SK-N-SH treated with all-trans-retinoic acid at 6 μM for 48 hours (cell line): ENCODE measurements around the gene ABR.

Experiments used
- ATAC-seq: fragments of 200-7000 bp; cut with Tn5 transposase; 3 replicates; pipeline ENCODE4 v1.9.1; 2020; ENCODE audit warnings: mild to moderate bottlenecking, moderate library complexity
- BACH2 ChIP-seq: fragments of 250-450 bp; sonication (Bioruptor Pico); IDR thresholded peaks from 2 replicates; pipeline ENCODE4 v1.9.0; 2021; ENCODE audit warnings: mild to moderate bottlenecking, borderline replicate concordance
- CSDC2 ChIP-seq: fragments of 250-450 bp; sonication (Bioruptor Pico); IDR thresholded peaks from 2 replicates; pipeline ENCODE4 v1.5.0; 2020; ENCODE audit warnings: mild to moderate bottlenecking, moderate library complexity
- ESRRG ChIP-seq: fragments of 250-450 bp; sonication (Bioruptor Pico); IDR thresholded peaks from 2 replicates; pipeline ENCODE4 v1.6.1; 2021; ENCODE audit warnings: mild to moderate bottlenecking
- GLIS3 ChIP-seq: fragments of 250-450 bp; sonication (Bioruptor Pico); IDR thresholded peaks from 2 replicates; pipeline ENCODE4 v1.5.0; 2020; ENCODE audit warnings: mild to moderate bottlenecking, moderate library complexity
- OSR1 ChIP-seq: fragments of 250-450 bp; sonication (Bioruptor Pico); IDR thresholded peaks from 2 replicates; pipeline ENCODE4 v1.8.0; 2022; ENCODE audit warnings: moderate library complexity, mild to moderate bottlenecking, inconsistent platforms
- PPARA ChIP-seq: fragments of 250-450 bp; sonication (Bioruptor Pico); IDR thresholded peaks from 2 replicates; pipeline ENCODE4 v1.5.0; 2020; ENCODE audit warnings: mild to moderate bottlenecking, borderline replicate concordance
- SNAI2 ChIP-seq: fragments of 250-450 bp; sonication (Bioruptor Pico); IDR thresholded peaks from 2 replicates; pipeline ENCODE4 v1.5.0; 2020; ENCODE audit warnings: mild to moderate bottlenecking, moderate library complexity
- TCF4 ChIP-seq: fragments of 250-450 bp; sonication (Bioruptor Pico); IDR thresholded peaks from 2 replicates; pipeline ENCODE4 v1.8.0; 2021; ENCODE audit warnings: mild to moderate bottlenecking, moderate library complexity, borderline replicate concordance
- TOX ChIP-seq: fragments of 250-450 bp; sonication (Bioruptor Pico); IDR thresholded peaks from 2 replicates; pipeline ENCODE4 v1.8.0; 2021; ENCODE audit warnings: mild to moderate bottlenecking, moderate library complexity, borderline replicate concordance
- ZC3H10 ChIP-seq: fragments of 250-450 bp; sonication (Bioruptor Pico); IDR thresholded peaks from 2 replicates; pipeline ENCODE4 v1.5.1; 2021; ENCODE audit warnings: mild to moderate bottlenecking, moderate library complexity
- ZFP3 ChIP-seq: fragments of 250-450 bp; sonication (Bioruptor Pico); IDR thresholded peaks from 2 replicates; pipeline ENCODE4 v1.5.0; 2020; ENCODE audit warnings: mild to moderate bottlenecking, moderate library complexity
- ZFP30 ChIP-seq: fragments of 450-650 bp; formaldehyde crosslinking; IDR thresholded peaks from 2 replicates; pipeline ENCODE4 v1.5.0; 2022; ENCODE audit warnings: mild to moderate bottlenecking, moderate library complexity
- ZNF70 ChIP-seq: fragments of 450-650 bp; formaldehyde crosslinking; IDR thresholded peaks from 2 replicates; pipeline ENCODE4 v1.5.0; 2020; ENCODE audit warnings: mild to moderate bottlenecking, moderate library complexity
- ZNF8 ChIP-seq: fragments of 450-650 bp; formaldehyde crosslinking; IDR thresholded peaks from 2 replicates; pipeline ENCODE4 v1.5.0; 2020; ENCODE audit warnings: mild to moderate bottlenecking, moderate library complexity
- TF ChIP-seq, protein P1 (sequence below): fragments of 250-450 bp; sonication (Bioruptor Pico); IDR thresholded peaks from 2 replicates; pipeline ENCODE4 v1.8.0; 2020; ENCODE audit warnings: mild to moderate bottlenecking, moderate library complexity, borderline replicate concordance
- TF ChIP-seq, protein P2 (sequence below): fragments of 250-450 bp; sonication (Bioruptor Pico); IDR thresholded peaks from 2 replicates; pipeline ENCODE4 v1.5.0; 2020; ENCODE audit warnings: mild to moderate bottlenecking, moderate library complexity
- TF ChIP-seq, protein P3 (sequence below): fragments of 250-450 bp; sonication (Bioruptor Pico); IDR thresholded peaks from 2 replicates; pipeline ENCODE4 v1.5.1; 2021; ENCODE audit warnings: mild to moderate bottlenecking, moderate library complexity
- TF ChIP-seq, protein P4 (sequence below): fragments of 250-450 bp; sonication (Bioruptor Pico); IDR thresholded peaks from 2 replicates; pipeline ENCODE4 v1.8.0; 2021; ENCODE audit warnings: low read depth, mild to moderate bottlenecking, moderate library complexity, borderline replicate concordance

ABR gene

DNA sequence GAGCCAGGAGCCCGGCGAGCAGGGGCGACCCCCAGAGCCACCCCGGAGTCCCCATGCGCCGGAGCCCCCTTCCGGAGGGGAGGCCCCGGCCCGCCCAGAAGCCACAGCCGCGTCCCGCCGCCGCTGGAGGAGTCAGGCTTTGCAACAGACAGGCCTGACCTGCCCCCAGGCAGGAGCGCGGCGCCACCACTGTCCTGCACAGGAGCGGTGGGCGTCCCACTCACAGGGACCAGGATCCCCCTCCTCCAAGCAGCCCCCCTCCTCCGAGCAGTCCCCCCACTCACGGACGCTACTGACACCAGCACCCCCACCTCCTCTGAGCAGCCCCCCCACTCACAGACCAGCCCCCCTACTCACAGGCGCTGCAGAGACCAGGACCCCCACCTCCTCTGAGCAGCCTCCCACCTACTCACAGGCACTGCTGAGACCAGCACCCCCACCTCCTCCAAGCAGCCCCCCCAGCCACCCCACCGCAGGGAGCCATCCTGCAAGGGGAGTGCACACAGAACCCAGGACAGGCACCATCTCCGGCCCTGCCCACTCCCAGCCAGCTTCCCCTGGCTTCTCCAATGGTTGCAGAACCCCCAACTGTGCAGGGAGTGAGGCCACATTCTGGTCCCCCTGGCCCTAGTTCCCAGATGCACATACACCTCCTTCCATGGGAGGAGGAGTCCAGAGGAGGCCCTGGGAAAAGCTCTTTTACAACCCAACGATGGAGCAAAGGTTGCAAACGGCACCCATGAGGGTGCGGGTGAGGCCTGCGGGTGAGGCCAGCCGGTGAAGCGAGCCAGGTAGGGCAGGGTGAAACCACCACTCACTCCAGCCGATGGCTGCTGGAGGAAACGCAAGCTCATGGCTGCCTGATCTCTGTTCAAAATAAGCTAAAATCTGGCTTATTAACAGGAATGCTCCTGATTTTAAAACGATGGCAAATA lies 69.9 kb downstream of the ABR start (continued):
- TF ChIP-seq, protein P1, sequence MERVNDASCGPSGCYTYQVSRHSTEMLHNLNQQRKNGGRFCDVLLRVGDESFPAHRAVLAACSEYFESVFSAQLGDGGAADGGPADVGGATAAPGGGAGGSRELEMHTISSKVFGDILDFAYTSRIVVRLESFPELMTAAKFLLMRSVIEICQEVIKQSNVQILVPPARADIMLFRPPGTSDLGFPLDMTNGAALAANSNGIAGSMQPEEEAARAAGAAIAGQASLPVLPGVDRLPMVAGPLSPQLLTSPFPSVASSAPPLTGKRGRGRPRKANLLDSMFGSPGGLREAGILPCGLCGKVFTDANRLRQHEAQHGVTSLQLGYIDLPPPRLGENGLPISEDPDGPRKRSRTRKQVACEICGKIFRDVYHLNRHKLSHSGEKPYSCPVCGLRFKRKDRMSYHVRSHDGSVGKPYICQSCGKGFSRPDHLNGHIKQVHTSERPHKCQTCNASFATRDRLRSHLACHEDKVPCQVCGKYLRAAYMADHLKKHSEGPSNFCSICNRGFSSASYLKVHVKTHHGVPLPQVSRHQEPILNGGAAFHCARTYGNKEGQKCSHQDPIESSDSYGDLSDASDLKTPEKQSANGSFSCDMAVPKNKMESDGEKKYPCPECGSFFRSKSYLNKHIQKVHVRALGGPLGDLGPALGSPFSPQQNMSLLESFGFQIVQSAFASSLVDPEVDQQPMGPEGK (CRISPR knock-in tag) = no peak
- TF ChIP-seq TOX (CRISPR knock-in tag) (no peak), ZNF8 (CRISPR knock-in tag) (no peak), GLIS3 (CRISPR knock-in tag) (no peak), ZNF70 (CRISPR knock-in tag) (no peak)

GRCh38 chr17:1108765-1109605 lies 70.8 kb downstream of the ABR start:
- TF ChIP-seq, protein P2, sequence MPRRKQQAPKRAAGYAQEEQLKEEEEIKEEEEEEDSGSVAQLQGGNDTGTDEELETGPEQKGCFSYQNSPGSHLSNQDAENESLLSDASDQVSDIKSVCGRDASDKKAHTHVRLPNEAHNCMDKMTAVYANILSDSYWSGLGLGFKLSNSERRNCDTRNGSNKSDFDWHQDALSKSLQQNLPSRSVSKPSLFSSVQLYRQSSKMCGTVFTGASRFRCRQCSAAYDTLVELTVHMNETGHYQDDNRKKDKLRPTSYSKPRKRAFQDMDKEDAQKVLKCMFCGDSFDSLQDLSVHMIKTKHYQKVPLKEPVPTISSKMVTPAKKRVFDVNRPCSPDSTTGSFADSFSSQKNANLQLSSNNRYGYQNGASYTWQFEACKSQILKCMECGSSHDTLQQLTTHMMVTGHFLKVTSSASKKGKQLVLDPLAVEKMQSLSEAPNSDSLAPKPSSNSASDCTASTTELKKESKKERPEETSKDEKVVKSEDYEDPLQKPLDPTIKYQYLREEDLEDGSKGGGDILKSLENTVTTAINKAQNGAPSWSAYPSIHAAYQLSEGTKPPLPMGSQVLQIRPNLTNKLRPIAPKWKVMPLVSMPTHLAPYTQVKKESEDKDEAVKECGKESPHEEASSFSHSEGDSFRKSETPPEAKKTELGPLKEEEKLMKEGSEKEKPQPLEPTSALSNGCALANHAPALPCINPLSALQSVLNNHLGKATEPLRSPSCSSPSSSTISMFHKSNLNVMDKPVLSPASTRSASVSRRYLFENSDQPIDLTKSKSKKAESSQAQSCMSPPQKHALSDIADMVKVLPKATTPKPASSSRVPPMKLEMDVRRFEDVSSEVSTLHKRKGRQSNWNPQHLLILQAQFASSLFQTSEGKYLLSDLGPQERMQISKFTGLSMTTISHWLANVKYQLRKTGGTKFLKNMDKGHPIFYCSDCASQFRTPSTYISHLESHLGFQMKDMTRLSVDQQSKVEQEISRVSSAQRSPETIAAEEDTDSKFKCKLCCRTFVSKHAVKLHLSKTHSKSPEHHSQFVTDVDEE (CRISPR knock-in tag) = no peak
- peak; percentile 81 for TF ChIP-seq ZFP3 (CRISPR knock-in tag)
- TF ChIP-seq CSDC2 = no peak
- TF ChIP-seq, all 23 proteins: peak for 1
- peak; percentile 18 for ATAC-seq

DNA sequence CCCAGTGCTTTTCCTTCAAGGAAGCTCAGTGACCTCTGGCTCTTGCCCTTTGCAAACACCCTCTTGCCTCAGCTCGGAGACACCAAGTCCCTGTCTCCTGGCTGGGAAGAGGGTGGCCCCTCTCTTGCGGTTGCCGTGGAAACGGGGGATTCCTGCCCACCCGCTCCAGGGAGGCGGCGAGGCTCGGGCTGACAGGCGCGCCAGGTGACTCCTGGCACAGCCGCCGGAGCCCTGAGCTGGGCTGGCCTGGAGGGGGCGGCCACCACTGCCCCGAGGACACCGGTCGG lies 71.4 kb downstream of the ABR start:
- peak; percentile 1; the same call in 1 of the 3 replicates for ATAC-seq

DNA sequence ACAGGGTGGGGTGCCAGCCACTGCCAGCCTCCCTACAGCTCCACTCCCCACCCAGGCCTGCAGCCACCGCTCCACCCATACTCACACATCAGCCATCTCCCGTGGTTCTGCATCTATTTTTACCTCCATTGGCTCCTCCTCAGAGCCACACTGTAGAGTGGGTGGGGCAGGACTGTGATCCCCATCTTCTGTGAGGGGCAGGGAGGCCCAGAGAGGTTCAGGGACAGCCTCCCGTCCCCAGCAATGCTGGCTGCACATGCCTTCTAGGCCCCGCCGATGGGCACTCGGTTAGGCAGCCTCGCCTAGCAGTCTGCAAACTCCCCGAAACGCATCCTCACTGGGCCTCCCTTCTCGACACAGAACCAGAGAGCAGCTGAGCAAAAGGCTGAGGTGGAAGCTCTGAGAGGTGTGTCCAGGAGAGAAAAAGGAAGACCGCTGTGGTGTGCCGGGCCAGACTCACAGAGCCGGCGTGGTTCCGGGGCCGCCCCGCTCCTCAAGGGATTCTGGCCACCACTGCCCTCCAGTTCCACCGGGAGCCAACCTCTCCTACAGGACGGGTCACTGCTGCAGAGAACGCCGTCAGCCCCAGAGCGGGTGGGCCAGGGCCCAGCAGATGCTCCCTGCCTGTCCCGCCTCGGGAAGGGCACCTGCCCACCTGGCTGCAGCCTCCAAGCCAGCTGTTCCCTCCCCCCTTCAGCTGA lies 71.9 kb downstream of the ABR start:
- ATAC-seq = no peak
- TF ChIP-seq, protein P3, sequence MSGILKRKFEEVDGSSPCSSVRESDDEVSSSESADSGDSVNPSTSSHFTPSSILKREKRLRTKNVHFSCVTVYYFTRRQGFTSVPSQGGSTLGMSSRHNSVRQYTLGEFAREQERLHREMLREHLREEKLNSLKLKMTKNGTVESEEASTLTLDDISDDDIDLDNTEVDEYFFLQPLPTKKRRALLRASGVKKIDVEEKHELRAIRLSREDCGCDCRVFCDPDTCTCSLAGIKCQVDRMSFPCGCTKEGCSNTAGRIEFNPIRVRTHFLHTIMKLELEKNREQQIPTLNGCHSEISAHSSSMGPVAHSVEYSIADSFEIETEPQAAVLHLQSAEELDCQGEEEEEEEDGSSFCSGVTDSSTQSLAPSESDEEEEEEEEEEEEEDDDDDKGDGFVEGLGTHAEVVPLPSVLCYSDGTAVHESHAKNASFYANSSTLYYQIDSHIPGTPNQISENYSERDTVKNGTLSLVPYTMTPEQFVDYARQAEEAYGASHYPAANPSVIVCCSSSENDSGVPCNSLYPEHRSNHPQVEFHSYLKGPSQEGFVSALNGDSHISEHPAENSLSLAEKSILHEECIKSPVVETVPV (CRISPR knock-in tag) = no peak
- TF ChIP-seq ESRRG (CRISPR knock-in tag) (no peak), ZC3H10 (no peak), BACH2 (CRISPR knock-in tag) (no peak), CSDC2 (no peak), ZFP3 (CRISPR knock-in tag) (no peak), ZNF70 (CRISPR knock-in tag) (no peak), PPARA (no peak), SNAI2 (no peak), OSR1 (CRISPR knock-in tag) (no peak), TCF4 (CRISPR knock-in tag) (no peak), TOX (CRISPR knock-in tag) (no peak), ZFP30 (CRISPR knock-in tag) (no peak)
- TF ChIP-seq, protein P4, sequence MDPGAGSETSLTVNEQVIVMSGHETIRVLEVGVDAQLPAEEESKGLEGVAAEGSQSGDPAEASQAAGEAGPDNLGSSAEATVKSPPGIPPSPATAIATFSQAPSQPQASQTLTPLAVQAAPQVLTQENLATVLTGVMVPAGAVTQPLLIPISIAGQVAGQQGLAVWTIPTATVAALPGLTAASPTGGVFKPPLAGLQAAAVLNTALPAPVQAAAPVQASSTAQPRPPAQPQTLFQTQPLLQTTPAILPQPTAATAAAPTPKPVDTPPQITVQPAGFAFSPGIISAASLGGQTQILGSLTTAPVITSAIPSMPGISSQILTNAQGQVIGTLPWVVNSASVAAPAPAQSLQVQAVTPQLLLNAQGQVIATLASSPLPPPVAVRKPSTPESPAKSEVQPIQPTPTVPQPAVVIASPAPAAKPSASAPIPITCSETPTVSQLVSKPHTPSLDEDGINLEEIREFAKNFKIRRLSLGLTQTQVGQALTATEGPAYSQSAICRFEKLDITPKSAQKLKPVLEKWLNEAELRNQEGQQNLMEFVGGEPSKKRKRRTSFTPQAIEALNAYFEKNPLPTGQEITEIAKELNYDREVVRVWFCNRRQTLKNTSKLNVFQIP (CRISPR knock-in tag) = no peak
- TF ChIP-seq, protein P2 (CRISPR knock-in tag) = no peak

More for the DNA sequence above, 71.4 kb downstream of the ABR start:
- TF ChIP-seq PPARA = no peak
- TF ChIP-seq, protein P1 (CRISPR knock-in tag) = no peak
- no peak for TF ChIP-seq ZNF70 (CRISPR knock-in tag)
- peak; percentile 63; the same call in 1 of the 2 replicates for TF ChIP-seq ZFP3 (CRISPR knock-in tag)
